SK-N-SH (cell line): ENCODE measurements around the gene ATF2.

Experiments
- EP300 ChIP-seq, 2 experiments: IDR thresholded peaks; 2 replicates each; pipeline versions ENCODE4 v1.4.0 to v1.6.1; 2012; ENCODE audit warnings: borderline replicate concordance in 1 of 2, low read depth in 1 of 2, low read length in 1 of 2
- FOXM1 ChIP-seq: IDR thresholded peaks from 2 replicates; pipeline ENCODE4 v1.4.0; 2012; ENCODE audit warnings: low read depth, mild to moderate bottlenecking
- POLR2AphosphoS5 ChIP-seq: IDR thresholded peaks from 2 replicates; pipeline ENCODE4 v1.6.1; 2012; ENCODE audit warnings: low read depth, low read length
- RCOR1 ChIP-seq: fragments of 150-350 bp; IDR thresholded peaks from 2 replicates; pipeline ENCODE4 v1.6.1; 2017; ENCODE audit warnings: antibody characterized with exemption, low read length
- SIN3A ChIP-seq: IDR thresholded peaks from 2 replicates; pipeline ENCODE4 v1.6.1; 2012; ENCODE audit warnings: low read depth, mild to moderate bottlenecking, low read length, moderate library complexity, borderline replicate concordance
- SMC3 ChIP-seq: IDR thresholded peaks from 2 replicates; pipeline ENCODE4 v1.6.1; 2012; ENCODE audit warnings: low read depth, low read length, improper control_type of control experiment
- TF ChIP-seq, protein P1 (sequence below): fragments of 200-600 bp; sonication (generic); IDR thresholded peaks from 2 replicates; pipeline ENCODE4 v1.6.1; 2017; ENCODE audit warnings: antibody characterized with exemption, mild to moderate bottlenecking, moderate library complexity
- TF ChIP-seq, protein P2 (sequence below): IDR thresholded peaks from 2 replicates; pipeline ENCODE4 v1.4.0; 2012; ENCODE audit warnings: low read depth, borderline replicate concordance

DNA sequence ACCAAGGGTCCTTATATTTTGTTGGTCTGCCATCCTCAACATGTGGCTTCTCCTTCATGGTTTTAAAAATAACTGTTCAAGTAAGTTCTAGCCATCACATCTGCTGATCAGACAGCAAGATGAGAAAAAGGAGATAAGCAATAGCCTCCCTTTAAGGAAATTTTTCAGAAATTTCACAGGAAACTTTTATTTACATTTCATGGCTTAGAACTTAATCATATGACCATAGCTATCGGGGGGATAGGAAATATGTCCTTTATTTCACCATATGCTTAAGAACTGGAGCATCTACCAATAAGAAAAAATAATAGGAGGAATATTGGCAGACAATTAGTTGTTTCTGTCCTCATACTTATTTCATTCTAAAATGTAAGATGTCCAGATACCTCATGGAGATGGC, 16.2 kb downstream of the ATF2 start:
- TF ChIP-seq, protein P1, sequence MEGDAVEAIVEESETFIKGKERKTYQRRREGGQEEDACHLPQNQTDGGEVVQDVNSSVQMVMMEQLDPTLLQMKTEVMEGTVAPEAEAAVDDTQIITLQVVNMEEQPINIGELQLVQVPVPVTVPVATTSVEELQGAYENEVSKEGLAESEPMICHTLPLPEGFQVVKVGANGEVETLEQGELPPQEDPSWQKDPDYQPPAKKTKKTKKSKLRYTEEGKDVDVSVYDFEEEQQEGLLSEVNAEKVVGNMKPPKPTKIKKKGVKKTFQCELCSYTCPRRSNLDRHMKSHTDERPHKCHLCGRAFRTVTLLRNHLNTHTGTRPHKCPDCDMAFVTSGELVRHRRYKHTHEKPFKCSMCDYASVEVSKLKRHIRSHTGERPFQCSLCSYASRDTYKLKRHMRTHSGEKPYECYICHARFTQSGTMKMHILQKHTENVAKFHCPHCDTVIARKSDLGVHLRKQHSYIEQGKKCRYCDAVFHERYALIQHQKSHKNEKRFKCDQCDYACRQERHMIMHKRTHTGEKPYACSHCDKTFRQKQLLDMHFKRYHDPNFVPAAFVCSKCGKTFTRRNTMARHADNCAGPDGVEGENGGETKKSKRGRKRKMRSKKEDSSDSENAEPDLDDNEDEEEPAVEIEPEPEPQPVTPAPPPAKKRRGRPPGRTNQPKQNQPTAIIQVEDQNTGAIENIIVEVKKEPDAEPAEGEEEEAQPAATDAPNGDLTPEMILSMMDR = no peak
- TF ChIP-seq EP300 (IDR thresholded peaks at IDR 0.05; ENCODE audit: borderline replicate concordance in 1 of 2, low read depth in 1 of 2, low read length in 1 of 2) = no peak
- TF ChIP-seq, protein P2, sequence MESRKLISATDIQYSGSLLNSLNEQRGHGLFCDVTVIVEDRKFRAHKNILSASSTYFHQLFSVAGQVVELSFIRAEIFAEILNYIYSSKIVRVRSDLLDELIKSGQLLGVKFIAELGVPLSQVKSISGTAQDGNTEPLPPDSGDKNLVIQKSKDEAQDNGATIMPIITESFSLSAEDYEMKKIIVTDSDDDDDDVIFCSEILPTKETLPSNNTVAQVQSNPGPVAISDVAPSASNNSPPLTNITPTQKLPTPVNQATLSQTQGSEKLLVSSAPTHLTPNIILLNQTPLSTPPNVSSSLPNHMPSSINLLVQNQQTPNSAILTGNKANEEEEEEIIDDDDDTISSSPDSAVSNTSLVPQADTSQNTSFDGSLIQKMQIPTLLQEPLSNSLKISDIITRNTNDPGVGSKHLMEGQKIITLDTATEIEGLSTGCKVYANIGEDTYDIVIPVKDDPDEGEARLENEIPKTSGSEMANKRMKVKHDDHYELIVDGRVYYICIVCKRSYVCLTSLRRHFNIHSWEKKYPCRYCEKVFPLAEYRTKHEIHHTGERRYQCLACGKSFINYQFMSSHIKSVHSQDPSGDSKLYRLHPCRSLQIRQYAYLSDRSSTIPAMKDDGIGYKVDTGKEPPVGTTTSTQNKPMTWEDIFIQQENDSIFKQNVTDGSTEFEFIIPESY = no peak
- no peak for TF ChIP-seq RCOR1
- no peak for TF ChIP-seq FOXM1
- no peak for TF ChIP-seq POLR2AphosphoS5
- no peak for TF ChIP-seq SIN3A
- TF ChIP-seq SMC3 = no peak
